ENCODE measurements around the gene NT5M.

DNA sequence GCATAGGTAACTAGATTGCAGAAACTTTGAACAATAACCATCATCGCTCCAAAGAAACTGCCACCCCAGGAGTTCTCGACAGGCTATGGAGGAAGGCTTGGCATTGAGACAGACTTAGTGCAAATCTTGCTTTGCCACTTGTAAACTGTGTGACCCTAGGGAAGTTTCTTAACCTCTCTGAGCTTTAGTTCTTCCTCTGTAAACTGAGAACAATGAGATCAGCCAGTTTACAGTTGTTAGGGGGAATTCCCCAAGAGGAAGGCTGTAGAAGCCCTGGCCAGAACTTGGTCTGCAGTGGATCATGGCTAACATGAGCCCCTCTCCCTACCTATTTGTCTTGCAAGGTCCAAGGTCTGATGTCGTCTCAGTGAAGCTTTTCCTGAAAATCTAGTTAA is 78.9 kb downstream of the NT5M start:
- TF ChIP-seq, protein P1, sequence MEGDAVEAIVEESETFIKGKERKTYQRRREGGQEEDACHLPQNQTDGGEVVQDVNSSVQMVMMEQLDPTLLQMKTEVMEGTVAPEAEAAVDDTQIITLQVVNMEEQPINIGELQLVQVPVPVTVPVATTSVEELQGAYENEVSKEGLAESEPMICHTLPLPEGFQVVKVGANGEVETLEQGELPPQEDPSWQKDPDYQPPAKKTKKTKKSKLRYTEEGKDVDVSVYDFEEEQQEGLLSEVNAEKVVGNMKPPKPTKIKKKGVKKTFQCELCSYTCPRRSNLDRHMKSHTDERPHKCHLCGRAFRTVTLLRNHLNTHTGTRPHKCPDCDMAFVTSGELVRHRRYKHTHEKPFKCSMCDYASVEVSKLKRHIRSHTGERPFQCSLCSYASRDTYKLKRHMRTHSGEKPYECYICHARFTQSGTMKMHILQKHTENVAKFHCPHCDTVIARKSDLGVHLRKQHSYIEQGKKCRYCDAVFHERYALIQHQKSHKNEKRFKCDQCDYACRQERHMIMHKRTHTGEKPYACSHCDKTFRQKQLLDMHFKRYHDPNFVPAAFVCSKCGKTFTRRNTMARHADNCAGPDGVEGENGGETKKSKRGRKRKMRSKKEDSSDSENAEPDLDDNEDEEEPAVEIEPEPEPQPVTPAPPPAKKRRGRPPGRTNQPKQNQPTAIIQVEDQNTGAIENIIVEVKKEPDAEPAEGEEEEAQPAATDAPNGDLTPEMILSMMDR (IDR thresholded peaks at IDR 0.05): no peak
- no peak for TF ChIP-seq NFYB (CRISPR knock-in tag; conservative IDR thresholded peaks at IDR 0.05; ENCODE audit: low read depth)
- TF ChIP-seq, protein P2, sequence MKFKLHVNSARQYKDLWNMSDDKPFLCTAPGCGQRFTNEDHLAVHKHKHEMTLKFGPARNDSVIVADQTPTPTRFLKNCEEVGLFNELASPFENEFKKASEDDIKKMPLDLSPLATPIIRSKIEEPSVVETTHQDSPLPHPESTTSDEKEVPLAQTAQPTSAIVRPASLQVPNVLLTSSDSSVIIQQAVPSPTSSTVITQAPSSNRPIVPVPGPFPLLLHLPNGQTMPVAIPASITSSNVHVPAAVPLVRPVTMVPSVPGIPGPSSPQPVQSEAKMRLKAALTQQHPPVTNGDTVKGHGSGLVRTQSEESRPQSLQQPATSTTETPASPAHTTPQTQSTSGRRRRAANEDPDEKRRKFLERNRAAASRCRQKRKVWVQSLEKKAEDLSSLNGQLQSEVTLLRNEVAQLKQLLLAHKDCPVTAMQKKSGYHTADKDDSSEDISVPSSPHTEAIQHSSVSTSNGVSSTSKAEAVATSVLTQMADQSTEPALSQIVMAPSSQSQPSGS (CRISPR knock-in tag; IDR thresholded peaks at IDR 0.05; ENCODE audit: borderline replicate concordance, low read depth): no peak
- no peak for TF ChIP-seq RELA (CRISPR knock-in tag; IDR thresholded peaks at IDR 0.05; ENCODE audit: borderline replicate concordance)
- TF ChIP-seq, protein P3, sequence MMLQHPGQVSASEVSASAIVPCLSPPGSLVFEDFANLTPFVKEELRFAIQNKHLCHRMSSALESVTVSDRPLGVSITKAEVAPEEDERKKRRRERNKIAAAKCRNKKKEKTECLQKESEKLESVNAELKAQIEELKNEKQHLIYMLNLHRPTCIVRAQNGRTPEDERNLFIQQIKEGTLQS (CRISPR knock-in tag; conservative IDR thresholded peaks at IDR 0.05): no peak
- no peak for TF ChIP-seq ZNF396 (CRISPR knock-in tag; IDR thresholded peaks at IDR 0.05; ENCODE audit: borderline replicate concordance)
- no peak for TF ChIP-seq NR2C2 (CRISPR knock-in tag; IDR thresholded peaks at IDR 0.05)
- no peak for TF ChIP-seq NR1H2 (CRISPR knock-in tag; IDR thresholded peaks at IDR 0.05)
- TF ChIP-seq JUN (CRISPR knock-in tag; IDR thresholded peaks at IDR 0.05): no peak
- TF ChIP-seq FOXK1 (CRISPR knock-in tag; IDR thresholded peaks at IDR 0.05): no peak
